C4-2B (cell line): ENCODE data around the gene TMEM51.

Source experiments
- CTCF ChIP-seq: fragments of 450-650 bp; conservative IDR thresholded peaks from 2 replicates; pipeline ENCODE4 v1.5.1; 2017; ENCODE audit warnings: mild to moderate bottlenecking
- ZFX ChIP-seq: fragments of 450-650 bp; IDR thresholded peaks from 2 replicates; pipeline ENCODE4 v1.6.1; 2017

- TF ChIP-seq CTCF (no peak), ZFX (no peak)
These were observed 95.5 kb downstream of the TMEM51 start for GRCh38 chr1:15249081-15249480.
